GM12864 (cell line): Measurements from ENCODE around the gene AKAP13.
A peak's percentile ranks its signal among the peaks of the same experiment; 100 is the strongest.

Experiments used
- DNase-seq: peaks from one replicate; pipeline ENCODE4 v3.0.0-alpha.2; 2011; ENCODE audit warnings: low read depth
- H3K4me3 ChIP-seq: 2 replicates; pipeline ENCODE4 v1.5.1; 2011; ENCODE audit warnings: mild to moderate bottlenecking, low read depth, low read length, control low read depth
- CTCF ChIP-seq: IDR thresholded peaks from 2 replicates; pipeline ENCODE4 v1.5.1; 2011; ENCODE audit warnings: low read depth, mild to moderate bottlenecking, moderate library complexity, low read length, control low read depth, inconsistent platforms; ENCODE audit errors: missing control alignments

AKAP13 gene

GRCh38 chr15:85702321-85703101 lies 322.1 kb downstream of the AKAP13 start:
- DNase-seq, result no peak
- no peak for TF ChIP-seq CTCF
- H3K4me3 ChIP-seq, result peak overlapping the region; percentile 3; the same call in 1 of the 2 replicates

GRCh38 chr15:85704066-85704465 lies 323.7 kb downstream of the AKAP13 start:
- DNase-seq, result no peak
- no peak for TF ChIP-seq CTCF

GRCh38 chr15:85704720-85705429 lies 324.5 kb downstream of the AKAP13 start:
- peak overlapping the region; percentile 8; the same call in 1 of the 2 replicates for H3K4me3 ChIP-seq

More at GRCh38 chr15:85704066-85704465, 323.7 kb downstream of the AKAP13 start:
- H3K4me3 ChIP-seq, result peak overlapping the region; percentile 19; the same call in 1 of the 2 replicates

GRCh38 chr15:85706779-85707518 lies 326.5 kb downstream of the AKAP13 start:
- peak overlapping the region; percentile 49; the same call in 1 of the 2 replicates for H3K4me3 ChIP-seq
- DNase-seq, result no peak

More at GRCh38 chr15:85704720-85705429, 324.5 kb downstream of the AKAP13 start:
- DNase-seq, result no peak
- TF ChIP-seq CTCF, result no peak

GRCh38 chr15:85707519-85708338 lies 327.3 kb downstream of the AKAP13 start:
- no peak for DNase-seq
- peak overlapping the region; percentile 49 for H3K4me3 ChIP-seq
- TF ChIP-seq CTCF, result no peak

More at GRCh38 chr15:85706779-85707518, 326.5 kb downstream of the AKAP13 start:
- no peak for TF ChIP-seq CTCF

- DNase-seq, result no peak
- TF ChIP-seq CTCF, result no peak
- H3K4me3 ChIP-seq, result peak overlapping the region; percentile 49
These were observed 328.1 kb downstream of the AKAP13 start for GRCh38 chr15:85708402-85708941.
